HG03571 (cell line): Measurements from ENCODE around the gene SLC6A11.

Source experiments
- ATAC-seq: cut with Tn5 transposase; IDR thresholded peaks from one replicate; pipeline ENCODE4 v1.9.1; 2021; ENCODE audit not compliant: unreplicated experiment

SLC6A11 gene

DNA sequence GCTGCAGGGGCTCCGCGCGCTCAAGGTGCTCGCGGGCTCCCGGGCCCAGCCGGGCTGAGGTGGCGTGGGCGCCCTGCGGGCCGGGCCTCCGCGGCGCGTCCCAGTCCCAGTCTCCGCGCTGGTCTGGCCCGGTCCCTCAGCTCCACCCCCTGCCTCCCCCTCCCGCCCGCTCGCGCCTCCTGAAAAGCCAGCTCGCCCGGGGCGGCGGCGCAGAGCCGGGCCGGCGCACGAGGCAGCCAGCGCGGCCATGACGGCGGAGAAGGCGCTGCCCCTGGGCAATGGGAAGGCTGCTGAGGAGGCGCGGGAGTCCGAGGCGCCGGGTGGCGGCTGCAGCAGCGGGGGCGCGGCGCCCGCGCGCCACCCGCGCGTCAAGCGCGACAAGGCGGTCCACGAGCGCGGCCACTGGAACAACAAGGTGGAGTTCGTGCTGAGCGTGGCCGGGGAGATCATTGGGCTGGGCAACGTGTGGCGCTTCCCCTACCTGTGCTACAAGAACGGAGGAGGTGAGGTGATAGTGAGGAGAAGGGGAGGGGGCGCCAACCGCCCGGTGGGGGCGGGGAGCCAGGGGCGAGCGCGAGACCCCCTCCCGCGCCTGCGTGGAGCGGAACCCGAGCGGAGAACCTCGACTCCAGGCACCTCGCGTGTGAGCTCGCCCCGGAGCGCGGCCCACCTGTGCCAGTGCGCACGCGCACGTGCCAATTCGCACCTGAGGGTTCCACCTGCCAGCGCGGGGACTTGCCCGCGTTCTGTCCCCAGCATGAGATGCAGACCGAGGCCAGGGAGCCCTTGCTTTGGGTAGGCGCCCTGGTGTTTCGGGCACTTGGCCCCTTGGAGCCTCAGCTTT lies at the start of gene SLC6A11:
Gene SLC6A11, plus strand, starts transcription at position 210 of the 844 bp plus-strand sequence. Its CDS starts 38 bp downstream, at position 248.
- ATAC-seq: no peak

DNA sequence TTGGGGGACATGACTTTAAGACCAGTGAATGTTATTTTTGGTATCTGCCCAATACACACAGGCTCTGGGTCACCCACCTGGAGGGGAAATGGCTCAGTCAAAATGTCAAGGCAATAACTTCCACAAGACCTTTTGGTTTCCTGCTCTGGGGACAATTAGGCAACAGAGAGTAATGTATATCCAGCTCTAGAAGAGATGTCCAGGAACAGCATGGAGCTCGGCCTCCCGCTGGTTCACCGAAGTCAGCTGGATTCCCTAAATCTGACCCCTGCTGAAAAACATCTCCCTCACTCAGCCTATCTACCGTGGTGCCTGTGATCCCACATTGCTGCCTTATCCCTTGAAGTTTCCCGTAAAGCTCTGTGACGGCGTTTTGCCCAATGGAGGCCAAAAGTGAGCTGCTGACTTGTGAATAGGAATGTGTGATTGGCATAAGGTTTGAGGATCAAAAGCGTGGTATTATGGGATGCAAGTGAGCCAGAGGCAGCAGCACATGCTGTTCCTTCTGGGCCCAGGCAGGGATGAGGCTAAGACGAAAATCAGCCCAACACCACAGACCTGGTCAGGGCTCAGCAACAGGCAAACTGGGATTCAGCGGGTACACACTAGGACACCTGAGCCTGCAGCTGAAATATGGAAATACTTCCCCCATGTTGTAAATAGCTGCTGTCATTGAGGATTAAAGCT lies 47.2 kb upstream of the SLC6A11 start:
- ATAC-seq: no peak

GRCh38 chr3:10770547-10770946 lies 45.5 kb upstream of the SLC6A11 start:
- ATAC-seq: no peak

GRCh38 chr3:10770981-10771380 lies 45.0 kb upstream of the SLC6A11 start:
- no peak for ATAC-seq

- no peak for ATAC-seq
These were observed 44.4 kb upstream of the SLC6A11 start for GRCh38 chr3:10771486-10772270.

DNA sequence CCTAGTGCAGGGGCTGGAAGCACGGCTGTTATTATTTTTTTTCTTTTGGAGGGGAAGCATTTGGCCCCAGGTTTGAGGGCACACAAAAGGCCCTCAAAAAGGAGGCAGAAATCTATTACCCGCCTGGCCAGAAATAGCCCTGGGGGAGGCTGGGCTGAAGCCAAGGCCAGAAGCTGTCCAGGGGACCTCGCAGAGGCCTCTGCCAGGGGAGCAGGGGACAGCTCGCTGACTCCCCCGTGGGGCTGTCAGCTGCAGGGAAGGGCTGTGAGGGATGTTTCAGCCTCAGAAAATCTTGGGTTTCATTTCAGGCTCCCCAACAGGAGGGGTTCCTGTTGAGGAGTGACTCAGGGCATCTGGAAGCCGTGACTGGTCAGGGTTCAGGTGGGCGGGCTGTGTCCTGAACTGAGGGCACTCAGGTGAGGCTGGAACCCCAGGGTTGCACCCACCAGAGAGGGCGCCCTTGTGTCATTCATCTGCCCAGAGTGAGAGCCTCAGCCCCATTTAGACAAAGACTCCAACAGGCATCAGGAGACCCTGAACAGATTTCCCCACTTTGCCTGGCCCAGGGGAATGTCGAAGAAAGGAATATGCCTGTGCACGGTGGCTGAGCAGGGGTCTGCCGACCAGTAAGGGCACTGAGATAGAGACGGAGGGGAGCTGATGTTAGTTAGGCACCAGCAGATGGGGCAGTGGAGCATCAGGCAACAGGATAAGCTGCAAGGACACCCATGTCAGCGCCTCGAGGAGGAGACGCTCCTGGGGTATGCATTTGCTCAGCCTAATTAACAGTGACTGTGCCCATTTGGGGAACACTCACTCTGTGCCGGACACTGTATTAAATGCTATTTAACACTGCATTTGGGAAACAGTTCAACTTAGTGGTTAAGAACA lies 43.5 kb upstream of the SLC6A11 start:
- ATAC-seq: no peak

- ATAC-seq: no peak
These were observed 41.8 kb upstream of the SLC6A11 start for GRCh38 chr3:10774129-10774670.

DNA sequence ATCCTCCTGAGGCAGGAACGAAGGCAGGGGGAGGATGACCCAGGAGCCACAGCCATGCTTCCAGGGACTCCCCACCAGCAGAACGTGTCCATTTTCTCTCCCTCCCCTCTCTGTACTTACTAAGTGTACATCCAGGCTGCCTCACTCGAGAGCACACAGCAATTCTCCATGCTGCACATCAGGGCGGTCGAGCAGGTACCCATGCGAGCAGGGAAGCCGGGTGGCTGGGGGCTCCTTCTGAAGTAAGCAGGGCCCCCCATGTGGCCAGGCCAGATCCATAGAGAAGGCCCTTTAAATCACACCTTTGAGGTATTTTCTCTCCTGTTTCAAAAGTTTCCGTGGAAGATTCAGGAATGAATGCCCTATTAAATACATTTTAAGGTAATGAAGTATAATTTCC lies 41.2 kb upstream of the SLC6A11 start:
- ATAC-seq: no peak

DNA sequence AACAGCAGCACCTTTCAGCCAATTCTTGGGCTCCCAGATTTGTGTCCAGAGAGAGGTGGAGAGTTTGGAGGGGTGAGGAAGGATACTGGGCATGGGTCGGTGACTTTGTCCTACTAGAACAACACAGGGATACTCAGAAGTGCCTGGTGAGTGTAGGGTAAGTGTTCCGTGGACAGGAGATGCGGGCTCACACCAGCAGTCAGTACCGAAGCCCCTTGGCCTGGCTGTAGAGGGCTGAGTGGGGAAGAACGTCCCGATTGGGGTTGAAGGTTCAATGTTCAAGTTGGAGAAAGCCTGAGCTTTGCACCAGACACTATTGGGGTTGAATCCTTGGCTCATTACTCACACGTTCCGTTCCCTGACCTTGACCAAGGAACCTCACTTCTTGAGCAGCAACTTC lies 40.8 kb upstream of the SLC6A11 start:
- ATAC-seq: no peak

DNA sequence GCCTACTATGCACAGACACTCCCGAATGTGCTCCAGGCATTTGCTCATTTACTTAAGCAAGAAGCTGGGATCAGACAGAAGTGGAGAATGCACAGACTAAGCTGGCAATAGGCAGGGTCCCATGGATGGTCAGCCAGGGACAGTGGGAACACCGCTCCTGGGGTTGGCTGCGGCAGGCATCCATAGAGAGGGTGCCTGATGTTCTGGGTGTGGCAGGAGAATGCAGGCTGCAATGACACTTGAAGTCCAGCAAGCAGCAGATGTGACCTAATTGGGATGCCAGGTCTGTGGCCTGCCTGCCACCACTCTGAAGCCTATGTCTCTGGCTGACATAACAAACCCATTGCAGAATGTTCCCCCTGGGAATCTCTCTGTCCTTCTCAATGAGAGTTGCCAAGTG lies 40.2 kb upstream of the SLC6A11 start:
- ATAC-seq: no peak

DNA sequence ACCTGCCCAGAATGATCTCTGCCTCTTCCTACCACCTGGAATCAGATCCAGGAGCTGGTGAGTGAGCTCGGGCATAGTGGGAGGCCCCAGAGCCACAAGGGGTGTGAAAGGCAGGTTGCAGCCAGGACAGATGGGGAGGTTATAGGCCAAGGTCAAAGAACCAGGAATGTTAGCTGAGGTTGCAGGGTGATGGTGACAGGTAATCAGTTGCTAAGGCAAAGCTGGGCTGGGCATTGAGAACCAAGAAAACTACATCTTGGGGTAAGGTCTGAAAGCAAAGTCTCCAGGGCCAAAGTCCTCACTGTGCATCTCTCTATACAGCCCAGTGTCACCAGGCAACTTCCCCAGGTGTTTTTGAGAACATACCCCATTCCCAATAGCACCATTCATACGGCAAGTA lies 38.4 kb upstream of the SLC6A11 start:
- no peak for ATAC-seq

- ATAC-seq: no peak
These were observed 37.3 kb upstream of the SLC6A11 start for GRCh38 chr3:10778492-10779292.

DNA sequence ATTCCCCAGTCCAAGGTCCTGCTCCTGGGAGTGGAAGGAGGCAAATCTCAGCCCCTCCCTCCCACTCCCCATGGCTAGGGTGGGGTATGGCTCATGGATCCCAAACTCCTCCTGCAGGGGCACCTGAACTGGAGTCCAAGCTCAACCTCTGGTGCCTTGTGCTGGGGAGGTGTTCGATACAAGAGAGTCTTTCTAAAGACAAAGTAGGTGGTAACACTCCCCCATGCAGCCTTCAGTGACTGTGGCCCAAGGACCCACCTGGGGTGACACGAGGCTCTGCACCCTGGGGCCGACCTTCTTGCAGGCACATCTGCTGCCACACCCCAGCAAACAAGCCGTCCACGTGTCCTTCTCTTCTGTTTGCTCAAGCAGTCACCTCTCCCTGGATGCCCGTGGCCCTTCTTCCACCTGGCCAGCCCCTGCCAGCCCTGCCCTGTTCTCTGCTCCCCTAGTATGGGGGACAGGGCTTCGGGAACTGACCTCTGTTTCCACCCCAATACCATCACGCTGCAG lies 36.7 kb upstream of the SLC6A11 start:
- no peak for ATAC-seq

DNA sequence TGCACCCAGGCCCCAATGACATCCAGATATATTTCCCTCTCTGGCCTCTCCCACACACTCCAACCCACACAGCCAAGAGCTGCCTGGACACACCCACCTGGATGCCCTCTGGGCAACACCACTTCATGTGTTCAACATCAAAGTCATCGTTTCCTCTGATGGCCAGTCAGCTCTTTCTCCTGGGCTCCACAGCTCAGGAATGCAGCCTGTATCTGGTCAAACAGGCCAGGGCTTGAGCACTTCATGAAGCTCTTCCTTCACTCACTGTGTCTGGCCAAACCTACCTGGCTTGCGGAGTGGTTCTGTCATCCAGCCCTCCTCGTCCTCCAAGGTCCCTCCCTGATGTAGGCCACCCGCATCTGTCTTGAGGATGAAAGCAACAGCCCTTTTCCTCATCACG lies 35.8 kb upstream of the SLC6A11 start:
- ATAC-seq: no peak

- ATAC-seq: no peak
These were observed 35.1 kb upstream of the SLC6A11 start for GRCh38 chr3:10780922-10781321.

DNA sequence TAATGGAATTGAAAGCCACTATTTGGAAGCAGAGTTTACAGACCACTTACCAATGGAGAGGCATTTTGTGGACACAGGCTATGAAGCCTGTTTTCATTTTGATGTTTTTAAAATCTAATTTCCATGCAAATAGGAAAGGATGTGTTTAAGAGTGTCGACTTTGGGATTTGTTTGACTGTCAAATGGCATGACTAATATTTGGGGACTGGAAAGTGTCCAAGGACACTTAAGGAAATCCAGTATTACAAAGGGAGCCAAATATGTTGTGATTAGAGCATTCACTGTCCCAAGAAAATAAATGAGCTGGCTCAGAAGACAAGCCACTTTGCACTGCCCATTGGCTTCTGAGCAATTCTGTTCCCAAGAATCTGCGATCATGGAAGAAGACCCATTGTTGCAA lies 34.0 kb upstream of the SLC6A11 start:
- no peak for ATAC-seq

GRCh38 chr3:10783360-10784351 lies 32.4 kb upstream of the SLC6A11 start:
- no peak for ATAC-seq

DNA sequence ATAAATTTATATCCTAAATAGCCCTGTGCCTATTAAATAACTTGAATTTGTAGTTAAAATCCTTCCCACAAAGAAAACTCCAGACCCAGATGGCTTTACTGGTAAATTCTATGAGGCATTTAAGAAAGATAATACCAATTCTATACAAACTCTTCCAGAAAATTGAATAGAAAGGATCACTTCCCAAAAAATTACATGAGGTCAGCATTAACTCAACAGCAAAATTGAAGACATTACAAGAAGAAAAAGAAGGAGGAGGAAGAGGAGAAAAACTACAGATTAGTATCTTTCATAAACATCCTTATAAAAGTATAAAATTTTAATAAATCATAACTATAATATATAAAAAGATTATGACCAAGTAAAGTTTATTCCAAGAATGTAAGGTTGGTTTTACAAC lies 29.4 kb upstream of the SLC6A11 start:
- ATAC-seq: no peak
